ENCODE results near the gene KRT84.

DNA sequence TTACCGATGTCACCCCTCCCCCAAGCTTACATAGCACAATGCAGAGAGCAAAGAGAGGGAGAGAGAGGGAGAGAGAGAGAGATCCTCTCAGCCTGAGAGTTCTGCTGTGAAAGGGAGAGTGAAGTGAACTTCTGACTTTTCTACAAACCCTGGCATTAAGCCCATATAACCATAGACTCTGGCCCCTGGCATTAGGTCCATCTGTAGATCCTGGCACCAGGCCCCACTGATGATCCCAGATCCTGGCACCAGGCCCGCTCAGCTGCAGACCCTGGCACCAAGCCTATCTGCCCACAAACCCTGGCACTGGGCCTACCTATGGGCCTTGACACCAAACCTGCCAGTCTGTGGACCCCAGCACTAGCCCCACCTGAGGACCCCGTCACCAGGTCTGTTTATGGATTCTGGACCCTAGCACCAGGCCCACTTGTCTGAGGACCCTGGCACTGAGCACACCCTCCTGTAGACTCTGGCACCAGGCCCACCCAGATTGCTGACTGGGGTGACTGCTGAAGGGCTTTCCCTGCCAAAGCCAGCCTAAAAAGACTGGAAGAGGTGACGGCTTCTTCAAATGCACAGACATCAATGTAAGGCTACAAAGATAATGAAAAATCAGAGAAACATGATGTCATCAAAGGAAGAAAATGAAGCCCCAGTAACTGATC, 49.7 kb downstream of the KRT84 start:
- no peak for TF ChIP-seq TAF1 (IDR thresholded peaks at IDR 0.05; ENCODE audit: borderline replicate concordance, insufficient read depth, low read length)
- no peak for TF ChIP-seq POLR2AphosphoS5 (IDR thresholded peaks at IDR 0.05; ENCODE audit: low read depth, low read length)
- TF ChIP-seq, protein P1, sequence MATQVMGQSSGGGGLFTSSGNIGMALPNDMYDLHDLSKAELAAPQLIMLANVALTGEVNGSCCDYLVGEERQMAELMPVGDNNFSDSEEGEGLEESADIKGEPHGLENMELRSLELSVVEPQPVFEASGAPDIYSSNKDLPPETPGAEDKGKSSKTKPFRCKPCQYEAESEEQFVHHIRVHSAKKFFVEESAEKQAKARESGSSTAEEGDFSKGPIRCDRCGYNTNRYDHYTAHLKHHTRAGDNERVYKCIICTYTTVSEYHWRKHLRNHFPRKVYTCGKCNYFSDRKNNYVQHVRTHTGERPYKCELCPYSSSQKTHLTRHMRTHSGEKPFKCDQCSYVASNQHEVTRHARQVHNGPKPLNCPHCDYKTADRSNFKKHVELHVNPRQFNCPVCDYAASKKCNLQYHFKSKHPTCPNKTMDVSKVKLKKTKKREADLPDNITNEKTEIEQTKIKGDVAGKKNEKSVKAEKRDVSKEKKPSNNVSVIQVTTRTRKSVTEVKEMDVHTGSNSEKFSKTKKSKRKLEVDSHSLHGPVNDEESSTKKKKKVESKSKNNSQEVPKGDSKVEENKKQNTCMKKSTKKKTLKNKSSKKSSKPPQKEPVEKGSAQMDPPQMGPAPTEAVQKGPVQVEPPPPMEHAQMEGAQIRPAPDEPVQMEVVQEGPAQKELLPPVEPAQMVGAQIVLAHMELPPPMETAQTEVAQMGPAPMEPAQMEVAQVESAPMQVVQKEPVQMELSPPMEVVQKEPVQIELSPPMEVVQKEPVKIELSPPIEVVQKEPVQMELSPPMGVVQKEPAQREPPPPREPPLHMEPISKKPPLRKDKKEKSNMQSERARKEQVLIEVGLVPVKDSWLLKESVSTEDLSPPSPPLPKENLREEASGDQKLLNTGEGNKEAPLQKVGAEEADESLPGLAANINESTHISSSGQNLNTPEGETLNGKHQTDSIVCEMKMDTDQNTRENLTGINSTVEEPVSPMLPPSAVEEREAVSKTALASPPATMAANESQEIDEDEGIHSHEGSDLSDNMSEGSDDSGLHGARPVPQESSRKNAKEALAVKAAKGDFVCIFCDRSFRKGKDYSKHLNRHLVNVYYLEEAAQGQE (IDR thresholded peaks at IDR 0.05; ENCODE audit: insufficient read depth in 1 of 2, low read depth in 2 of 2, low read length in 2 of 2) = no peak

Data from PFSK-1 (cell line).